GM12801 (cell line): ENCODE results near the gene ADGRE3.

Source experiments
- CTCF ChIP-seq: IDR thresholded peaks from one replicate; pipeline ENCODE4 v1.5.1; 2011; ENCODE audit warnings: control low read depth; ENCODE audit not compliant: insufficient read length; ENCODE audit errors: extremely low read depth

The ADGRE3 gene

GRCh38 chr19:14682084-14682483, 7.4 kb upstream of the ADGRE3 start:
- no peak for TF ChIP-seq CTCF

- TF ChIP-seq CTCF: no peak
Observed at GRCh38 chr19:14678199-14678598, 3.6 kb upstream of the ADGRE3 start.

GRCh38 chr19:14677464-14677863, 2.8 kb upstream of the ADGRE3 start:
- no peak for TF ChIP-seq CTCF

- TF ChIP-seq CTCF: no peak
Observed at GRCh38 chr19:14676762-14677161, 2.1 kb upstream of the ADGRE3 start.

- no peak for TF ChIP-seq CTCF
Observed at GRCh38 chr19:14673088-14673487, 1.6 kb downstream of the ADGRE3 start.

GRCh38 chr19:14672188-14672872, 2.3 kb downstream of the ADGRE3 start:
- no peak for TF ChIP-seq CTCF

- no peak for TF ChIP-seq CTCF
Observed at GRCh38 chr19:14670408-14670807, 4.2 kb downstream of the ADGRE3 start.

- TF ChIP-seq CTCF: no peak
Observed at GRCh38 chr19:14669940-14670339, 4.7 kb downstream of the ADGRE3 start.
